IMR-90 (cell line): ENCODE data around the gene TCERG1L. TPM values are rescaled to one million over a fixed set of nuclear protein-coding genes. Genes with fewer than 3 reads are reported as not detected.
"Not testable (repeated sequence)": the region's sequence is repeated elsewhere in the genome, so short reads cannot be mapped to it uniquely, and the experiment has no call there.

Experiments
- ATAC-seq: fragments of 200-7000 bp; cut with Tn5 transposase; 2 replicates; pipeline ENCODE4 v1.9.1; 2020; ENCODE audit warnings: low read depth, mild to moderate bottlenecking, moderate library complexity
- BruUV-seq: library from RNA; stranded (reverse); fragments of 400-500 nt; replicated peaks from 2 replicates; lab custom pipeline; 2021; lab: Mats Ljungman, UMichigan
- CTCF ChIA-PET: fragments of 300-600 bp; formaldehyde crosslinking; extraction: SDS; loops from one replicate; lab custom pipeline; 2021; ENCODE audit warnings: antibody characterized with exemption; lab: Yijun Ruan, JAX
- POLR2A ChIA-PET: fragments of 300-600 bp; sonication (Branson Sonifier 250); formaldehyde crosslinking; loops from one replicate; lab custom pipeline; 2022; ENCODE audit warnings: antibody characterized with exemption; ENCODE audit not compliant: unreplicated experiment; lab: Charles Lee
- DNase-seq: peaks from one replicate; pipeline ENCODE4 v3.0.0; 2013
- H2AFZ ChIP-seq: replicated peaks from 2 replicates; pipeline ENCODE3; 2013; ENCODE audit warnings: low read length, mild to moderate bottlenecking; ENCODE audit not compliant: poor library complexity
- H2AK5ac ChIP-seq: 2 replicates; pipeline ENCODE4 v1.6.1; 2013; ENCODE audit warnings: low read depth, low read length, inconsistent platforms
- H2AK9ac ChIP-seq: replicated peaks from 2 replicates; pipeline ENCODE3; 2013; ENCODE audit warnings: mild to moderate bottlenecking, low read depth, low read length, moderate library complexity; ENCODE audit not compliant: poor library complexity
- H2BK120ac ChIP-seq: 2 replicates; pipeline ENCODE4 v1.6.1; 2013; ENCODE audit warnings: low read depth, low read length, inconsistent platforms
- H2BK15ac ChIP-seq: 3 replicates; pipeline ENCODE4 v1.6.1; 2013; ENCODE audit warnings: low read depth, low read length, inconsistent platforms
- H2BK20ac ChIP-seq: 2 replicates; pipeline ENCODE4 v1.6.1; 2013; ENCODE audit warnings: low read depth, mild to moderate bottlenecking, inconsistent platforms, low read length, moderate library complexity
- H2BK5ac ChIP-seq: 2 replicates; pipeline ENCODE4 v1.6.1; 2013; ENCODE audit warnings: mild to moderate bottlenecking, low read depth, low read length, inconsistent platforms; ENCODE audit not compliant: poor library complexity, severe bottlenecking
- H3K14ac ChIP-seq: replicated peaks from 2 replicates; pipeline ENCODE4 v1.6.1; 2013; ENCODE audit warnings: low read depth, low read length, inconsistent platforms
- H3K18ac ChIP-seq: 2 replicates; pipeline ENCODE4 v1.6.1; 2013; ENCODE audit warnings: low read depth, low read length, control low read depth
- H3K23ac ChIP-seq: 2 replicates; pipeline ENCODE4 v1.6.1; 2013; ENCODE audit warnings: low read depth, low read length, inconsistent platforms
- H3K27ac ChIP-seq: 2 replicates; pipeline ENCODE4 v1.5.1; 2013; ENCODE audit warnings: mild to moderate bottlenecking, control low read depth, low read length; ENCODE audit not compliant: insufficient read depth
- H3K27me3 ChIP-seq: 2 replicates; pipeline ENCODE4 v1.6.1; 2013; ENCODE audit warnings: low read length; ENCODE audit not compliant: control insufficient read depth, insufficient read depth
- H3K36me3 ChIP-seq: 2 replicates; pipeline ENCODE4 v1.6.1; 2013; ENCODE audit warnings: low read length, mixed read lengths; ENCODE audit not compliant: control insufficient read depth, insufficient read depth
- H3K4ac ChIP-seq: 2 replicates; pipeline ENCODE4 v1.6.1; 2013; ENCODE audit warnings: low read depth, low read length, inconsistent platforms
- H3K4me1 ChIP-seq: 2 replicates; pipeline ENCODE4 v1.6.1; 2013; ENCODE audit warnings: low read length, mixed read lengths; ENCODE audit not compliant: control insufficient read depth, insufficient read depth
- H3K4me2 ChIP-seq: 2 replicates; pipeline ENCODE4 v1.6.1; 2013; ENCODE audit warnings: low read depth, mild to moderate bottlenecking, control low read depth, low read length, moderate library complexity
- H3K4me3 ChIP-seq: 2 replicates; pipeline ENCODE4 v1.5.1; 2013; ENCODE audit warnings: low read depth, mild to moderate bottlenecking, control low read depth, low read length, moderate library complexity; ENCODE audit not compliant: insufficient read depth
- H3K56ac ChIP-seq: 2 replicates; pipeline ENCODE4 v1.6.1; 2013; ENCODE audit warnings: low read length, inconsistent platforms; ENCODE audit not compliant: insufficient read depth; ENCODE audit errors: extremely low read depth
- H3K79me1 ChIP-seq, 2 experiments: 2 replicates each; pipeline ENCODE4 v1.6.1; 2013; ENCODE audit warnings: low read length in 2 of 2, inconsistent platforms in 1 of 2, low read depth in 1 of 2
- H3K9ac ChIP-seq: 2 replicates; pipeline ENCODE4 v1.6.1; 2013; ENCODE audit warnings: low read depth, low read length, control low read depth
- H3K9me1 ChIP-seq: 2 replicates; pipeline ENCODE4 v1.6.1; 2013; ENCODE audit warnings: low read length, inconsistent platforms; ENCODE audit not compliant: insufficient read depth
- H3K9me3 ChIP-seq: 2 replicates; pipeline ENCODE4 v1.6.1; 2013; ENCODE audit warnings: low read length; ENCODE audit not compliant: control insufficient read depth, insufficient read depth
- H4K20me1 ChIP-seq: 2 replicates; pipeline ENCODE4 v1.6.1; 2013; ENCODE audit warnings: low read length, inconsistent platforms; ENCODE audit not compliant: insufficient read depth
- H4K5ac ChIP-seq: 2 replicates; pipeline ENCODE4 v1.6.1; 2013; ENCODE audit warnings: mild to moderate bottlenecking, low read depth, low read length, control low read depth
- H4K8ac ChIP-seq, 2 experiments: 2 replicates each; pipeline ENCODE4 v1.6.1; 2013; ENCODE audit warnings: low read depth in 2 of 2, low read length in 2 of 2, control low read depth in 1 of 2, inconsistent platforms in 1 of 2
- H4K91ac ChIP-seq: 2 replicates; pipeline ENCODE4 v1.6.1; 2013; ENCODE audit warnings: low read depth, low read length, inconsistent platforms; ENCODE audit not compliant: insufficient read depth
- WGBS, 2 experiments: methylation state at CpG; one replicate each; pipeline versions ENCODE4 v1.1.5 to v1.1.7; 2013; ENCODE audit warnings: missing lambda C conversion rate in 2 of 2; ENCODE audit not compliant: insufficient read length in 1 of 2; ENCODE audit errors: extremely low coverage in 2 of 2; 5-methylcytosine and 5-hydroxymethylcytosine counted together
- dilution Hi-C: fragments of 300-500 bp; cut with HindIII; formaldehyde crosslinking; loops from one replicate; pipeline ENCODE4 v1.14.3; 2018; ENCODE audit warnings: low sequenced_read_pairs; ENCODE audit not compliant: unreplicated experiment
- in situ Hi-C: fragments of 300-500 bp; cut with MboI; formaldehyde crosslinking; loops from 3 replicates; pipeline ENCODE4 v1.14.3; 2019; ENCODE audit warnings: low sequenced_read_pairs, inconsistent platforms, mixed read lengths
- intact Hi-C: fragments of 100-400 bp; cut with micrococcal nuclease; formaldehyde crosslinking; loops from 2 replicates; pipeline ENCODE4 v1.10.0; 2022
- polyA plus RNA-seq, 3 experiments: library from polyadenylated mRNA; depleted of rRNA; stranded (reverse); fragments of >200 nt; gene quantifications; 2 replicates each; pipeline ENCODE4 v1.2.3, GENCODE V29; 2012; ENCODE audit warnings: low replicate concordance in 1 of 3
- total RNA-seq: library from RNA; depleted of rRNA; stranded (reverse); fragments of >200 nt; gene quantifications from 2 replicates; pipeline ENCODE4 v1.2.3, GENCODE V29; 2012

Gene TCERG1L
- total and polyA plus RNA-seq, 2 of the 4 experiments (the other 2 are of a cell fraction) = not detected

GRCh38 chr10:131100418-131101410, 210.8 kb downstream of the TCERG1L start:
- dilution Hi-C loops, H3K14ac ChIP-seq, H3K9ac ChIP-seq, H3K27ac ChIP-seq, H2BK20ac ChIP-seq, H3K79me1 ChIP-seq, CTCF ChIA-PET, intact Hi-C loops, H3K4me2 ChIP-seq, H3K4me3 ChIP-seq, DNase-seq, H3K23ac ChIP-seq, H2AFZ ChIP-seq, H3K27me3 ChIP-seq, ATAC-seq, H3K36me3 ChIP-seq, H4K91ac ChIP-seq, H3K56ac ChIP-seq, H3K18ac ChIP-seq, H3K9me1 ChIP-seq, H4K8ac ChIP-seq, H4K20me1 ChIP-seq, H3K4ac ChIP-seq, H4K5ac ChIP-seq, H2AK9ac ChIP-seq, H2BK120ac ChIP-seq, H2BK5ac ChIP-seq, H3K4me1 ChIP-seq, POLR2A ChIA-PET, in situ Hi-C loops, H2BK15ac ChIP-seq, BruUV-seq, H2AK5ac ChIP-seq: not testable (repeated sequence)
- peaks cover 21% of the 10 kb centered on the region for H3K9me3 ChIP-seq
- 17% methylated on average over 3 of the region's 16 CpGs; no CpG with 5 or more reads in 1 of the 2 experiments for WGBS, 2 experiments
